ENCODE results near the gene LMF2.

- TF ChIP-seq CTCF (IDR thresholded peaks at IDR 0.05) (no peak), NRF1 (IDR thresholded peaks at IDR 0.05; ENCODE audit: low read depth, low read length) (no peak), RAD21 (IDR thresholded peaks at IDR 0.05; ENCODE audit: low read length) (no peak)
These were observed 29.6 kb downstream of the LMF2 start for GRCh38 chr22:50477923-50478322.
